GM21717 (cell line): ENCODE data around the gene VPREB1.
"Not testable (repeated sequence)": the region's sequence is repeated elsewhere in the genome, so short reads cannot be mapped to it uniquely, and the experiment has no call there.

ENCODE experiments used
- ATAC-seq: cut with Tn5 transposase; IDR thresholded peaks from one replicate; pipeline ENCODE4 v1.9.1; 2021; ENCODE audit warnings: mild to moderate bottlenecking, moderate library complexity; ENCODE audit not compliant: unreplicated experiment

The VPREB1 gene

DNA sequence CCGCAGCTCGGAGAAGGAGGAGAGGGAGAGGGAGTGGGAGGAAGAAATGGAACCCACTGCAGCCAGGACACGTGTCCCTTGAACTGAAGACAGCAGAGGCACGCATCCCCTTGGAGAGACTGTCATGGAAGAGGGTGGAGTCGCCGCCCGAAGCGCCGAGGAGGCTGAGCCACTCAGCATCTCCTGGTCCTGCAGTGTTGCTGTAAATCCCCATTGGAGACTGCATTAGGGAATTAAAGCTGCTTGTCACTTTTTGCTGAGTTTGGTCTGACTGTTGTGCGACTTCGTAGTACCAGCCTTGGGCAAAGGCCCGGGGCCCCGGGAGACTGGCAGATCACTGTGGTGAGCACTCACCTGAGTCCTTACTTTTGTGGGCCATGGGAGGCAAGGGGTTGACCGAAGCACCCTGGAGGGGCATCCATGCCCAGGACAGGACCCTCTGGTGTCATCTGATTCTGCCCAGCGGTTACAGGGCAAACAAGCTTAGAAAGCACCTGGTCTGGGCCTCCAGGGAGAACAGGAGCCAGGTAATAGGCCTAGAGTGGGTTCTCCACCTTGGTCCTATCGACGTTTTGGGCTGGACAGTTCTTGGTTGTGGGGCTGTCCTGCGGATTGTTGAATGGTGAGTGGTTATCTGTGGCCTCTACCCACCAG, 797 bp downstream of the VPREB1 start:
- ATAC-seq: no peak

DNA sequence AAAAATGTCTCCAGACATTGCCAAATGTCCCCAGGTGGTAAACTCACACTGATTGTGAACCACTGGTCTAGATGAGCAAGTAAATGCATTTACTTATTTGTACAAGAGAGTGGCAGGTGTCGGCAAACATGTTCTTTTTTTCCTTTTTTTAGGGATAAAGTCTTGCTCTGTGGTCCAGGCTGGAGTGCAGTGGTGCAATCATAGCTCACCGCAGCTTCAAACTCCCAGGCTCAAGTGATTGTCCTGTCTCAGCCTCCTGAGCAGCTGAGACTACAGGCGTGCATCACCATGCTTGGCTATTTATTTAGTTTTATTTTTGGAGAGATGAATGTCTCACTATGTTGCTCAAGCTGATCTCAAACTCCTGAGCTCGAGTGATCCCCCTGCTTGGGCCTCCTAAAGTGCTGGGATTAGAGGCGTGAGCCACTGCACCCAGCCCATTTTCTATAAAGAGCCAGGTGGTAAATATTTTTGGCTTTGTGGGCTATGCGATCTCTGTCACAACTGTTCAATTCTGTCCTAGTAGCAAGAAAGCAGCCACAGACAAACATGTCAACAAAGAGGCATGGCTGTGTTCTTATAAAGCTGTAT, 1.4 kb downstream of the VPREB1 start:
- no peak for ATAC-seq

DNA sequence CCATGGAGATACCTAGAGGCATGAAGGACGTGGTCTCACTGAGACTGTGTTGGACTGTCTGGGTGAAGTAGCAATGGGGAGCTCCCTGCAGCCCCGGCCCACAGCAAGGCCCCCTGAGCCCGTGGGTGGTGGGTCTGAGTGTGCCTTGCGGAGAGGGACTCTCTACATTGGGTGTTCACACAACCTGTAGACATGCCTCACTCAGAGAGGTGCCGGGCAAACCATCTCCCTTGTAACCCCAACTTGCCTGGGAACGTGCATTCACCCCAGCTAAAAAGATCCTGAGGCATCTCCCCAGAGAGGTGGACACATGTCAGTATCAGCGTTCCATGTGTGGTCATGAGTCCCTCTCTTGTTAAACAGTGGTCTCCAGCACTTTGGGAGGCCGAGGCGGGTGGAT, 2.1 kb downstream of the VPREB1 start:
- no peak for ATAC-seq

DNA sequence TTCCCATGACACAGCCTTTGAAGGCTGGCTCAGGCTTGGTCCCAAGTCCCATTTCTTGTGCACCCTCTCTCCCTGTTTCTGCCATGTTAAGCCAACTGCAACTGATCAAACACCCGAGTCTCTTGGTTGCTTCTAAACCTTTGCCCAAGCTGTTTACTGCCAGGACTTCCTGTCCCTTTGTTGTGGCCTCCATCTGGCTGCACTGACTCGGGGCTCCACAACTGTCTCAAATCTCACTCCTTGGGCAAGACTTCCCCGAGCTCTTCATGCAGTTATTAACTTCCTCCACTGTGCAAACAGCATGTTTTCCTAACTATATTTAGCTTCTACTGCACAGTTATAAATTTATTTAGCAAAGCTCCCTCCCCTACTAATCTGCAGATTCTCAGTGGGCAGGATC, 4.3 kb downstream of the VPREB1 start:
- no peak for ATAC-seq

DNA sequence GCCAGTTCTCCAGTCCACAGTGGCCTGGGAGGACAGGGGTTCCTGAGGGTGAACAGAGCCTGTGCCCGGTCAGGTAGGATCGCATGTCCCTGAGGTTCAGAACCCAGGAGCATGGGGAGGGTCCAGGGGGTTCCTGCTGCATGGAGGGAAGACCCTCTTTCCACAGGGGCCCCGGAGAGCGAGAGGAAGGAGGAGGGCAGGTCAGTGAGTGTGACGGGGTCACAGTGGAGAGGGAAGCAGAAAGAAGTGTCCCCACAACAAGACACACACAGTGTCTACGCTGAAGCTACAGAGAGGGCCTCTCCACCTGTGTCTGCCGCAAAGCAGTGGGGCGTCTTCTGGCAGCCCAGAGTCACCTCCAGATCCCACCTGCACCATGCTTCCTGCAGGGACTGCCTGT, 6.1 kb downstream of the VPREB1 start:
- not testable (repeated sequence) for ATAC-seq

DNA sequence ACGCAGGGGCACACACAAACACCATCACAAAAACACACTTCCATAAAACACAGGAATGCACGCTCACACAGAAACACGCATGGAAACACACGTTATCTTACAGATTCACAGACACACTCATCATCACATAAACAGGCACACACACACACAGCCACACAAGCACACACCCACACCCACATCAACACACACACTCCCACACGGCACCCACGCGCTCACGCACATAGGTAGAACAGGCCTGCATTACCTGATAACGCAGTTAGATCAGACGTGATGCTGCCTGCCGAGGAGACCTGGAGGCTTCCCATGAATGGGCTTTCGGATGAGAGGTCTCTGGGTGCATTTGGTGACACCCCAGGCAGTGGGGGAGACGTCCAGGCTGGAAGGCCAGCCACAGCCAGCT, 11.5 kb downstream of the VPREB1 start:
- ATAC-seq: not testable (repeated sequence)

DNA sequence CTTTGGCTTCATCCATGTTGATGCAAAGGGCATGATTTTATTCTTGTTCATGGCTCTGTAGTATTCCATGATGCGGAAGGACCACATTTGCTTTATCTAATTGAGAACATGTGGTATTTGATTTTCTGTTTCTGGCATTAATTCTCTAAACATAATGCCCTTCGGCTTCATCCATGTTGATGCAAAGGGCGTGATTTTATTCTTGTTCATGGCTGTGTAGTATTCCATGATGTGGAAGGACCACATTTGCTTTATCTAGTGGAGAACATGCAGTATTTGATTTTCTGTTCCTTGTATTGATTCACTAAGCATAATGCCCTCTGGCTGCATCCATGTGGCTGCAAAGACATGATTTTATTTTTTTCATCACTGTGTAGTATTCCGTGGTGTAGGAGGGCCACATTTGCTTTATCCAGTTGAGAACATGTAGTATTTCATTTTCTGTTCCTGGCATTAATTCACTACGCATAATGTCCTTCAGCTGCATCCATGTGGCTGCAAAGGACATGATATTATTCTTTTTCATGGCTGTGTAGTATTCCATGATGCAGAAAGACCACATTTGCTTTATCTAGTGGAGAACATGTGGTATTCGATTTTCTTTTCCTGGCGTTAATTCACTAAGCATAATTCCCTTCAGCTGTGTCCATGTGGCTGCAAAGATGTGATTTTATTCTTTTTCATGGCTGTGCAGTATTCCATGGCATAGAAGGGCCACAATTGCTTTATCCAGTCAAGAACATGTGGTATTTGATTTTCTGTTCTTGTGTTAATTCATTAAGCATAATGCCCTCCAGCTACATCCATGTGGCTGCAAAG, 14.2 kb downstream of the VPREB1 start:
- ATAC-seq: not testable (repeated sequence)

DNA sequence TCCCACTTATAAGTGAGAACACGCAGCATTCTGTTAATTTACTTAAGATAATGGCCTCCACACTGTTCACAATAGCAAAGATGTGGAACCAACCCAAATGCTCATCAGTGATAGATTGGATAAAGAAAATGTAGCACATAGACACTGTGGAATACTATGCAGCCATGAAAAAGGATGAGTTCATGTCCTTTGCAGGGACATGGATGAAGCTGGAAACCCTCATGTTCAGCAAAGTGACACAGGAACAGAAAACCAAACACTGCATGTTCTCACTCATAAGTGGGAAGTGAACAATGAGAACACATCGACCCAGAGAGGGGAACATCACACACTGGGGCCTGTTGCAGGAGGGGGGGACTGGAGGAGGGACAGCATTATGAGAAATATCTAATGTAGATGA, 15.6 kb downstream of the VPREB1 start:
- not testable (repeated sequence) for ATAC-seq

DNA sequence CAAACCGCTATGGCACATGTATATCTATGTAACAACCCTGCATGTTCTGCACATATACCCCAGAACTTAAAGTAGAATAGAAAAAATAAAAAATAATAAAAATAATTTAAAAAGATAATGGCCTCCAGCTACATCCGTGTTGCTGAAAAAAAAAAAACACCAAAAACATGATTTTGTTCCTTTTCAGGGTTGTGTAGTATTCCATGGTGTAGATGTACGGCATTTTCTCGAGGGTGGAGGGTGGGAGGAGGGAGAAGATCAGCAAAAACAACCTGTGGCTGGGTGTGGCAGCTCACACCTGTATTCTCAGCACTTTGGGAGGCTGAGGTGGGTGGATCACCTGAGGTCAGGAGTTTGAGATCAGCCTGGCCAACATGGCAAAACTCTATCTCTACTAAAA, 16.0 kb downstream of the VPREB1 start:
- not testable (repeated sequence) for ATAC-seq

DNA sequence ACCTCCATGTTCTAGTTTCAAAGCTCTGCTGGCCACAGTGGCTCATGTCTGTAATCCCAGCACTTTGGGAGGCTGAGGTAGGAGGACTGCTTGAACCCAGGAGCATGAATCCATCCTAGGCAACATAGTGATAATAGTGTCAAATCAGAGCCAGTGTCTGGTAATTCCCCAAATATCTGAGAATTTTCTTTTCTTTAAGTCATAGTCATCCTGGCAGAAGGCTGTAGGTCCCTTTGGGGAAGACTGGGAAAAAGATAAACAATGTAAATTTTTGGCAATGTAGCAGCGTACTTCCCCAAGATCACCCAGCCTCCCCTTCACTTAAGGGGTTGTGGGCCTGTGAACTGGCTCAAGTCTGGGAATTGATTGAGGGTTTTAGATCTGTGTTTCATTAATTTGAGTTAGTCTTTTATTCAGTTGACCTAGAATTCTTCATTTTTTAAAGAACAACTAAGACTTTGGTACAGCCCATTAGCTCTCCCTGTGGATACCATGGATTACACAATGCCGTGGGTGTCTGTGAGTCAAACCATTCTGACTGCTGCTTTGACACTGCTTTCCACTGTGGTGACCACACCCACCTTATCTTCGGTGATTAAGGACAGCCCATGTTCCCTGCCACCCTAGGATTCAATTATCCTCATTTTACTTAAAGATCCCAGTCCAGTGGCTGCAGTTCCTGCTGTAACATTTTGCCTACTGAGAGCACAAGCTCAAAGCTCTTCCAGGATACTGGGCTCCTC, 17.9 kb downstream of the VPREB1 start:
- ATAC-seq: not testable (repeated sequence)

DNA sequence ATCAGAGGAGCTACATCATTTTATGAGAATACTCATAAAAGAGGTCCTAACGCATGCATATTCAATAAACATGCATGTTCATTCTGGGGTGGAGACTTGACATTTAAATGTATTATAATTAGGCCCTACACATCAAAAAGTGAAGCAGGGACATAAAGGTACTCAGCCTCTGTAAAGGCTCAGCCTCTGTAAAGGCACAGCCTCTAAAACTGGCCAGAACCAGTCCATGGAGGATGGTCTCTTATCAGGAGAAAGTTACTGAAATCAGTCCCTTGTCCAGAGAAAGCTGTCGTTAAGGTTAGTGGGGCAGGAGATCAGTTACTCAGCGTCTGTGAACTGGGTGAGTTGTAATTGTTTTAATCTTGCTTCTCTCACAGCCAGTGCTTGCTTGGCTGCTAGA, 19.2 kb downstream of the VPREB1 start:
- ATAC-seq: not testable (repeated sequence)

DNA sequence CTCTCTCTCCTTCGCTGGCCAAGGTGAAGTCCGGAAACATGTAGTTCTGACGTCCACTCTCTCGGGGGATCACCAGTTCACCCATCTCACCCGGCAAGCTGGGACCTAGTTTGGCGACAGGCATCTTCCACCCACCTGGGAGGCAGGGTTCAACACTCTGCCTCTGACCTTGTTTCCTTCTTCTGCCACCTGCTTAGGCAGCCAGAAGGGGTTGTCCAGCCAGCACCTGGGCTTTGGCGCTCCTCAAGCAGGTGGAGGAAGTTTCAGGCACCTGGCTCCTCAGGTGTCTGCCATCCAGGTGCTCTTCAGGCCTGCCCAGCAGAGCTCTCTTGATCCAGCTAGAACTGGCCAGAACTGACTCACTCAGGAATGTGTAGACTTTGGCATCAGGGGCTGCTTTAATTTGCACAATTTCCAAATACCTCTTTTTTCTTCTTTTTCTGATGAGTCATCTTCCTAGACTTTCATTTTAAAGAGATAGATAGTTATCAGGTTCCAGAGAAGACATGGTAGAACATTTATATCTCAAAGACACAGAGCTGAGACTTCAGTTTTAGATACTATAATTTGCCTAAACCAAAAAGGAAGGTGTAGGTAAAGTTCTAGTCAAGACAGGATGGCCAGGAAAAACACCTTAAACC, 25.6 kb downstream of the VPREB1 start:
- not testable (repeated sequence) for ATAC-seq

DNA sequence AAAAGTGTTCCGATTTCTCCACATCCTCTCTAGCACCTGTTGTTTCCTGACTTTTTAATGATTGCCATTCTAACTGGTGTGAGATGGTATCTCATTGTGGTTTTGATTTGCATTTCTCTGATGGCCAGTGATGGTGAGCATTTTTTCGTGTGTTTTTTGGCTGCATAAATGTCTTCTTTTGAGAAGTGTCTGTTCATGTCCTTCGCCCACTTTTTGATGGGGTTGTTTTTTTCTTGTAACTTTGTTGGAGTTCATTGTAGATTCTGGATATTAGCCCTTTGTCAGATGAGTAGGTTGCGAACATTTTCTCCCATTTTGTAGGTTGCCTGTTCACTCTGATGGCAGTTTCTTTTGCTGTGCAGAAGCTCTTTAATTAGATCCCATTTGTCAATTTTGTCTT, 32.8 kb downstream of the VPREB1 start:
- not testable (repeated sequence) for ATAC-seq

DNA sequence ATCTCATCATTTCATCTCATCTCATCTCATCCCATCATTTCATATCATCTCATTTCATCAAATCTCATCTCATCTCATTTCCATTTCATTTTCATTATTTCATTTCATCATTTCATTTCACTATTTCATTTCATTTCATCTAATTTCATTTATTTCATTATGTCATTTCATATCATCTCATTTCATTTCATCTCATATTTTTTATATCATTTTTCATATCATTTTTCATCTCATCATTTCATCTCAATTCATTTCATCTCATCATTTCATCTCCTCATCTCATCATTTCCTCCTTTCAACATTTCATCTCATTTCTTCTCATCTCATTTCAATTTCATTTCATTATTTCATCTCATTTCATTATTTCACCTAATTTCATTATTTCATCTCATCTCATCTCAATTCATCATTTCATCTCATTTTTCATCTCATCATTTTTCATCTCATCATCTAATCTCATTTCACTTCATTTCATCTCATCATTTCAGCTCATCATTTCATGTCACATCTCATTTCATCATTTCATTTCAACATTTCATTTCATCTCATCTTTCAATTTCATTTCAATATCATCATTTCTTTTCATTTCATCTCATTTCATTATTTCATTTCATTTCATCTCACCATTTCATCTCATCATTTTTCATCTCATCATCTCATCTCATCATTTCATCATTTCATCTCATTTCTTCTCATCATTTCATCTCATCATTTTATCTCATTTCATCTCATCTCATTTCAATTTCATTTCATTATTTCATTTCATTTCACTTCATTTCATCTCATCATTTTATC, 40.6 kb downstream of the VPREB1 start:
- ATAC-seq: not testable (repeated sequence)

DNA sequence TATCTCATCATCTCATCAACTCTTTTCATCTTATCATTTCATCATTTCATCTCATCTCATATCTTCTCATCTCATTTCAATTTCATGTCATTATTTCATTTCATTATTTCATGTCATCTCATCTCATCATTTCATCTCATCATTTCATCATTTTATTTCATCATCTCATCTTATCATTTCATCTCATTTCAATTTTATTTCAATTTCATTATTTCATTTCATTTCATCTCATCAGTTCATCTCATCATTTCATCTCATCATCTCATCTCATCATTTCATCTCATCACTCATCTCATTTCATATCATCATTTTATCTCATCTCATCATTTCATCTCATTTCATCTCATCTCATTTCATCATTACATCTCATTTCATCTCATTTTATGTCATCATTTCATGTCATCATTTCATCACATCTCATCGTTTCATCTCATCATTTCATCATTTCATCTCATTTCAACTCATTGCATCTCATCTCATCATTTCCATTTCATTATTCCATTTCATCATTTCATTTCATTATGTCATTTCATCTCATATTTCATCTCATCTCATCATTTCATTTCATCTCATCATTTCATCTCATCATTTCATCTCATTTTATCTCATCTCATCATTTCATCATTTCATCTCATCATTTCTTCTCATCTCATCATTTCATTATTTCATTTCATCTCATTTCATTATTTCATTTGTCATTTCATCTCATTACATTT, 42.0 kb downstream of the VPREB1 start:
- not testable (repeated sequence) for ATAC-seq

DNA sequence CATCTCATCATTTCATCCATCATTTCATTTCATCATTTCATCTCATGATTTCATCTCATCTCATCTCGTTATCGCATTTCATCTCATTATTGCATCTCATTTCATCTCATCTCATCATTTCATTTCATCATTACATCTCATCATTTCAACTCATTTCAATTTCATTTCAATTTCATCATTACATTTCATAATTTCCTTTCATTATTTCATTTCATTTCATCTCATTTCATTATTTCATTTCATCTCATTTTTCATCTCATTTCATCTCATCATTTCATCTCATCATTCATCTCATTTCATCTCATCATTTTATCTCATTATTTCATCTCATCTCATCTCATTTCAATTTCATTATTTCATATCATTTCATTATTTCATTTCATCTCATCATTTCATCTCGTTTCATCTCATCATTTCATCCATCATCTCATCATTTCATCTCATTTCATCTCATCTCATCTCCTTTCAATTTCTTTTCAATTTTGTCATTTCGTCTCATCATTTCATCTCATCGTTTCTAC, 42.6 kb downstream of the VPREB1 start:
- not testable (repeated sequence) for ATAC-seq

DNA sequence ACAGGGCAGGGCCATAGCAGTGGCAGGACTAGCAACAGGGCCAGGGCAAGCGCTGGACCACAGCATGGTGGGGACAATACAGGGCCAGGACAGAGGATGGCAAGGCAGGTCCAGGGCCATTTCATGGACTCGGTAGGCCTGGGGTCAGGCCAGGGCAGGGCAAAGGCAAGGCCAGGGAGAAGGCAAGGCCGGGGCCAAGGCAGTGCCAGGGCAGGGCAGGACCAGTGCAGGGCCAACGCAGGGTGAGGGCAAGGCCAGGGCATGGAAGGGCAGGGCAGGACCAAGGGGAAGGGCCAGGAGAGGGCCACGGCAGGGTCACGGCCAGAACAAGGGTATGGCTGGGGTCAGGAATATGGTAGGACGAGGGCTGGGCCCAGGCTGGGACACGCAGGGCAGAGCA, 45.1 kb downstream of the VPREB1 start:
- ATAC-seq: not testable (repeated sequence)

DNA sequence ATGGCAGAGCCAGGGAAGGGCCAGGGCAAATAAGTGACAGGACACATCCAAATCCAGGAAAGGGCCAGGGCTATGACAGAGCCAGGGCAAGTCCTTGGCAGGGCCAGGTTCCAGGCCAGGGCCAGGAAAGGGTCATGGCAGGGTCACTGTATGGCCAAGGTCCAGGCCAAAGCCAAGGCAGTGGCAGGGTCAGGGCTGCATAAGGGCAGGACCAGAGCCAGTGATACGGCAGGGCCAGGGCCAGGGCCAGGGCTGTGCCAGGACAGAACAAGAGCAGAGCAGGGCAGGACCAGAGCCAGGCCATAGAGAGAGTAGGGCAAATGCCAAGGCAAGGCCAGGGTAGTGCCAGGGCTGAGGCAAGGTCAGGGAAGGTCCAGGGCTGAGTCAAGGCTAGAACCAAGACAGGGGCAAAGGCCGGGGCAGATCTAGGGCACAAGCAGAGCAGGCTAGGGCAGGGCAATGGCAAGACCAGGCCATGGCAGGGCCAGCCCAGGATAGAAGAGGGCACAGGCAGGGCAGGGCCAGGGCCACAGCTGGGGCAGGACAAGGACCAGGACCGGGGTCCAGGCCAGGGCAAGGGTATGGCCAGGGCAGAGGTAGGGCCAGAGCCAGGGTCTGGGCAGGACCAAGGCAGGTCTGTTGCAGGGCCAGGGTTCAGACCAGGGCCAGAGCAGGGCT, 46.7 kb downstream of the VPREB1 start:
- ATAC-seq: not testable (repeated sequence)
